Skin of body (tissue), 2 donors: ENCODE results near the gene FAM216B. TPM values are rescaled to one million over a fixed set of nuclear protein-coding genes. Genes with fewer than 3 reads are reported as not detected.
"Not testable (repeated sequence)": the region's sequence is repeated elsewhere in the genome, so short reads cannot be mapped to it uniquely, and the experiment has no call there.

Experiments used
- DNase-seq: peaks from one replicate; lab custom pipeline; 2025; lab: John Stamatoyannopoulos, UW
- total RNA-seq: library from RNA; depleted of rRNA; stranded (reverse); fragments of >200 nt; gene quantifications from one replicate; pipeline ENCODE4 v1.2.3, GENCODE V29; 2014

FAM216B gene
- not detected for total RNA-seq

GRCh38 chr13:42781352-42781751, at the start of gene FAM216B:
Gene FAM216B (plus strand): TSS chr13:42781584. CDS start chr13:42784068, 2,484 bp downstream.
- no peak for DNase-seq

GRCh38 chr13:42732073-42732472, 49.3 kb upstream of the FAM216B start:
- DNase-seq: no peak

- no peak for DNase-seq
Observed at GRCh38 chr13:42733046-42733445, 48.3 kb upstream of the FAM216B start.

- DNase-seq: no peak
Observed at GRCh38 chr13:42735010-42735409, 46.4 kb upstream of the FAM216B start.

- DNase-seq: no peak
Observed at GRCh38 chr13:42740753-42741152, 40.6 kb upstream of the FAM216B start.

GRCh38 chr13:42741914-42742313, 39.5 kb upstream of the FAM216B start:
- DNase-seq: no peak

- no peak for DNase-seq
Observed at GRCh38 chr13:42745655-42746054, 35.7 kb upstream of the FAM216B start.

- DNase-seq: no peak
Observed at GRCh38 chr13:42746866-42747265, 34.5 kb upstream of the FAM216B start.

- DNase-seq: peak; percentile 60
Observed at GRCh38 chr13:42747399-42747873, 33.9 kb upstream of the FAM216B start.

- no peak for DNase-seq
Observed at GRCh38 chr13:42750794-42751193, 30.6 kb upstream of the FAM216B start.

GRCh38 chr13:42751693-42752092, 29.7 kb upstream of the FAM216B start:
- DNase-seq: no peak

GRCh38 chr13:42752731-42753130, 28.7 kb upstream of the FAM216B start:
- DNase-seq: no peak

GRCh38 chr13:42753697-42754096, 27.7 kb upstream of the FAM216B start:
- DNase-seq: no peak

GRCh38 chr13:42754801-42755510, 26.4 kb upstream of the FAM216B start:
- DNase-seq: no peak

- DNase-seq: no peak
Observed at GRCh38 chr13:42757678-42758420, 23.5 kb upstream of the FAM216B start.

- DNase-seq: no peak
Observed at GRCh38 chr13:42758515-42758914, 22.9 kb upstream of the FAM216B start.

- DNase-seq: no peak
Observed at GRCh38 chr13:42760951-42761350, 20.4 kb upstream of the FAM216B start.

- no peak for DNase-seq
Observed at GRCh38 chr13:42762251-42762650, 19.1 kb upstream of the FAM216B start.

GRCh38 chr13:42762917-42763316, 18.5 kb upstream of the FAM216B start:
- no peak for DNase-seq

- DNase-seq: no peak
Observed at GRCh38 chr13:42766016-42766415, 15.4 kb upstream of the FAM216B start.

GRCh38 chr13:42769650-42770049, 11.7 kb upstream of the FAM216B start:
- DNase-seq: no peak

- DNase-seq: not testable (repeated sequence)
Observed at GRCh38 chr13:42776558-42776957, 4.8 kb upstream of the FAM216B start.

GRCh38 chr13:42777467-42777866, 3.9 kb upstream of the FAM216B start:
- DNase-seq: no peak
